ENCODE results near the gene ZNF276.

ZNF276 gene

DNA sequence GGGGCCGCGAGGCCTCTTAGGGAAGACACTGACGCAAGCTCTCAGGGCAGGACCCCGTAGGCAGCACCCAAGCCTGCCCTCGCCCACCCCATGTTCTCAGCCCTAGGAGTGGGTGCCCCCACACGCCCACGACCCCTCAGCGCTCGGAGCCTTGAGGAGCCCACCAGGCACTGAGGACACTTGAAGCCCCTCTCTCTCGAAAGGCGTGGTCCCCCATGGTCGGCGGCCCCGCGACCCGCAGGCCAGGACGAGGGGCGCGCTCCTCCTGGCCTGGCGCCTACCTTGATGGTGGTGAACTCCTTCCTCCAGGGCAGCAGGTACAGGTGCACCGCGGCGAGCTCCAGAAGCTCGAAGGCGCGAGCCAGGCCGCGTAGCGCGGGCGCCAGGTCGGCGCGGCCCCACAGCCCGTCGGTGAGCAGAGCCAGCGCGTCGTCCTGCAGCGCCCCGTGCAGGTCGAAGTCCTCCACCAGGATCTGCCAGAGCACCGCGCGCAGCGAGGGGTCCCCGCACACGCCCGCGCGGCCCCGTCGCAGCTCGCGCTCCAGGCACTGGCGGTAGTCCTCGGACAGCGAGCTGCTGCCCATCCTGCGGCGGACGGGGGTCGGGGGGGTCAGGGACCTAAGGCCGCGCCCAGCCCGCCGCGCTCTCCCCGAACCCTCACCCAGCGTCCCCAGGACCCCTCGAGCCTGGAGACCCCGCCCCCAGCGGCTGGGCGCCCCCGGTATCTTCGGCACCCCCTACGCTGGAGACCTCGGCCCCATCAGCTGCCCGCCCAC is 20.5 kb upstream of the ZNF276 start:
- peaks cover 23% of the 10 kb centered on the region for H4K20me1 ChIP-seq (ENCODE audit: insufficient read depth, low read length)
- H2AFZ ChIP-seq (ENCODE audit: low read depth, low read length), result peak overlapping the region; percentile 91
- peaks cover 11% of the 10 kb centered on the region for H3K36me3 ChIP-seq (ENCODE audit: insufficient read depth, low read length)
- no peak for DNase-seq
- peak overlapping the region; percentile 66 for H3K9ac ChIP-seq (ENCODE audit: low read depth, low read length)
- peak overlapping the region; percentile 63 for H3K27ac ChIP-seq (ENCODE audit: low read length)
- TF ChIP-seq, protein P1, sequence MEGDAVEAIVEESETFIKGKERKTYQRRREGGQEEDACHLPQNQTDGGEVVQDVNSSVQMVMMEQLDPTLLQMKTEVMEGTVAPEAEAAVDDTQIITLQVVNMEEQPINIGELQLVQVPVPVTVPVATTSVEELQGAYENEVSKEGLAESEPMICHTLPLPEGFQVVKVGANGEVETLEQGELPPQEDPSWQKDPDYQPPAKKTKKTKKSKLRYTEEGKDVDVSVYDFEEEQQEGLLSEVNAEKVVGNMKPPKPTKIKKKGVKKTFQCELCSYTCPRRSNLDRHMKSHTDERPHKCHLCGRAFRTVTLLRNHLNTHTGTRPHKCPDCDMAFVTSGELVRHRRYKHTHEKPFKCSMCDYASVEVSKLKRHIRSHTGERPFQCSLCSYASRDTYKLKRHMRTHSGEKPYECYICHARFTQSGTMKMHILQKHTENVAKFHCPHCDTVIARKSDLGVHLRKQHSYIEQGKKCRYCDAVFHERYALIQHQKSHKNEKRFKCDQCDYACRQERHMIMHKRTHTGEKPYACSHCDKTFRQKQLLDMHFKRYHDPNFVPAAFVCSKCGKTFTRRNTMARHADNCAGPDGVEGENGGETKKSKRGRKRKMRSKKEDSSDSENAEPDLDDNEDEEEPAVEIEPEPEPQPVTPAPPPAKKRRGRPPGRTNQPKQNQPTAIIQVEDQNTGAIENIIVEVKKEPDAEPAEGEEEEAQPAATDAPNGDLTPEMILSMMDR (IDR thresholded peaks at IDR 0.05; ENCODE audit: borderline replicate concordance, extremely low read depth, low read length, poor library complexity, severe bottlenecking), result no peak
- no peak for TF ChIP-seq EZH2 (IDR thresholded peaks at IDR 0.05; ENCODE audit: borderline replicate concordance, low read depth, low read length, severe bottlenecking)
- H3K27me3 ChIP-seq (ENCODE audit: insufficient read depth, low read length, poor library complexity), result no peaks in the 10 kb centered on the region
- peak overlapping the region; percentile 98 for H3K4me2 ChIP-seq (ENCODE audit: insufficient read depth, low read length)
- no peak for ATAC-seq (ENCODE audit: insufficient read depth, low read depth)
- H3K4me3 ChIP-seq (ENCODE audit: low read depth in 1 of 2, low read length in 2 of 2), result peak overlapping the region; percentile 33 to 77; a peak in 3 of 4 replicates
- peaks cover 27% of the 10 kb centered on the region for H3K4me1 ChIP-seq (ENCODE audit: insufficient read depth, low read length)
- H3K9me3 ChIP-seq (ENCODE audit: insufficient read depth, low read length, severe bottlenecking), result no peaks in the 10 kb centered on the region
- peaks cover 8% of the 10 kb centered on the region for H3K79me2 ChIP-seq (ENCODE audit: insufficient read depth, low read length)

DNA sequence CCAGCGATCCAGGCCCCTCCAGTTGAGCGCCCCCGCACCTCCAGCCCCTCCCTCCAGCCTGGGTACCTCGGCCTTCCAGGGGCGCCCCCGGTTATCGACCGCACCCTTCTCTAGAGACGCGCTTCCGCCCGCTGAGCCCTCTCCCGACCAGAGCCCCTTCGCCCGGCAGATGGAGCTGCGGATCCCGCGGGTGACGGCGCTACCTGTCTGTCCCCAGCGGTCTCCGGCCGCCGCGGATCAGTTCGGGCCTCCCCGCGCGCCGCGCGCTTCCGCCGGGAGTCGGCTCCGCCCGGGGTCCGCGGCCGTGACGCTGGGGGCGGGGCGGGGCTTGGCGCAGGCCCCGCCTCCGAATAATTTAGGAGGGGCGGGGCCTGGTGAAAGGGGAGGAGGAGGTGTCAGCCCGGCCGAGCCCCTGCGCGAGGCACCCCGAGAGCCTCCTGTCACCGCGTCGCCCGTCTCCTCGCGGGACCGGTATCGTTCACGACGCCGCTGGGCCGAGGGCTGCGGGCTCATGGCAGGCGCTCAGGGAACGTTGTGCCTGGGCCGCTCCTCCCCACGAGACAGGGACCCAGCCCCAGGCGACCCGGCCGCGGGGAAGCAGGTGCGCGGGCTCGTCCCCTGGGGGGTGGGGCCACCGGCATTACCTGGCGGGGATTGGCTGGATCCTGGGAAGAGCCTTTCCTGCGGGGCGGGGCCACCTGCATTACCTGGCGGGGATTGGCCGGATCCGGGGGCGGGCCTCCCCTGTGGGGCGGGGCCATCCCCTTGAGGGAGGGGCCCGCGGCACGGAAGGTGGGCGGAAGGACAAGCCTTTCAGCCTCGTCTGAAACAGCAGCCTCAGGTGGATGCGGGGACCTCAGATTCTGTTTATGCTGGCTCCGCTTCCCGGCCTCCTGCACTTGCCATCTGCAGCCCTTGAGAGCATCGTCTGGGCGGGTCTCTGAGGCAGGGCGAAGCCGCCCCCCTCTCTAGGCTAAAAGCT is 19.6 kb upstream of the ZNF276 start, which contains the start of gene SPATA2L:
Gene SPATA2L (minus strand): TSS at position 281 of the 982 bp plus-strand sequence. CDS start 473 bp downstream, outside the sequence.
- ATAC-seq (ENCODE audit: insufficient read depth, low read depth) (peak; percentile 72), DNase-seq (peak; percentile 92)
- H2AFZ ChIP-seq (ENCODE audit: low read depth, low read length), result peak within 1 kb of the TSS; percentile 91
- TF ChIP-seq, protein P1 (IDR thresholded peaks at IDR 0.05; ENCODE audit: borderline replicate concordance, extremely low read depth, low read length, poor library complexity, severe bottlenecking), result peak; percentile 52
- TF ChIP-seq EZH2 (IDR thresholded peaks at IDR 0.05; ENCODE audit: borderline replicate concordance, low read depth, low read length, severe bottlenecking), result no peak
- H3K36me3 ChIP-seq (ENCODE audit: insufficient read depth, low read length), result peaks cover 8% of the 10 kb centered on the region
- peak within 1 kb of the TSS; percentile 98 for H3K4me2 ChIP-seq (ENCODE audit: insufficient read depth, low read length)
- peak within 1 kb of the TSS; percentile 66 for H3K9ac ChIP-seq (ENCODE audit: low read depth, low read length)
- H4K20me1 ChIP-seq (ENCODE audit: insufficient read depth, low read length), result peaks cover 19% of the 10 kb centered on the region
- no peaks in the 10 kb centered on the region for H3K9me3 ChIP-seq (ENCODE audit: insufficient read depth, low read length, severe bottlenecking)
- H3K27me3 ChIP-seq (ENCODE audit: insufficient read depth, low read length, poor library complexity), result no peaks in the 10 kb centered on the region
- H3K79me2 ChIP-seq (ENCODE audit: insufficient read depth, low read length), result peaks cover 8% of the 10 kb centered on the region
- H3K27ac ChIP-seq (ENCODE audit: low read length), result peak within 1 kb of the TSS; percentile 63
- peaks cover 34% of the 10 kb centered on the region for H3K4me1 ChIP-seq (ENCODE audit: insufficient read depth, low read length)
- peak within 1 kb of the TSS; percentile 33 to 77 for H3K4me3 ChIP-seq (ENCODE audit: low read depth in 1 of 2, low read length in 2 of 2)

- no peak overlapping the region for H3K27ac ChIP-seq (ENCODE audit: low read length)
- no peaks in the 10 kb centered on the region for H3K36me3 ChIP-seq (ENCODE audit: insufficient read depth, low read length)
- peaks cover 8% of the 10 kb centered on the region for H3K79me2 ChIP-seq (ENCODE audit: insufficient read depth, low read length)
- H3K9ac ChIP-seq (ENCODE audit: low read depth, low read length), result no peak overlapping the region
- DNase-seq (no peak), ATAC-seq (ENCODE audit: insufficient read depth, low read depth) (no peak)
- H3K4me2 ChIP-seq (ENCODE audit: insufficient read depth, low read length), result no peak overlapping the region
- no peak overlapping the region for H3K4me3 ChIP-seq (ENCODE audit: low read depth in 1 of 2, low read length in 2 of 2)
- no peak overlapping the region for H2AFZ ChIP-seq (ENCODE audit: low read depth, low read length)
- peaks cover 34% of the 10 kb centered on the region for H3K4me1 ChIP-seq (ENCODE audit: insufficient read depth, low read length)
- peaks cover 12% of the 10 kb centered on the region for H4K20me1 ChIP-seq (ENCODE audit: insufficient read depth, low read length)
- TF ChIP-seq EZH2 (IDR thresholded peaks at IDR 0.05; ENCODE audit: borderline replicate concordance, low read depth, low read length, severe bottlenecking), result no peak
- TF ChIP-seq, protein P1 (IDR thresholded peaks at IDR 0.05; ENCODE audit: borderline replicate concordance, extremely low read depth, low read length, poor library complexity, severe bottlenecking), result no peak
- no peaks in the 10 kb centered on the region for H3K9me3 ChIP-seq (ENCODE audit: insufficient read depth, low read length, severe bottlenecking)
- H3K27me3 ChIP-seq (ENCODE audit: insufficient read depth, low read length, poor library complexity), result no peaks in the 10 kb centered on the region
Measured at GRCh38 chr16:89704281-89704680, 17.1 kb upstream of the ZNF276 start.
